GM19099 (cell line): Measurements from ENCODE around the gene C6orf132.

Source experiments
- POLR2A ChIP-seq: IDR thresholded peaks from 3 replicates; pipeline ENCODE4 v1.6.1; 2011; ENCODE audit warnings: low read depth; ENCODE audit not compliant: insufficient read length; ENCODE audit errors: extremely low read depth

The C6orf132 gene

DNA sequence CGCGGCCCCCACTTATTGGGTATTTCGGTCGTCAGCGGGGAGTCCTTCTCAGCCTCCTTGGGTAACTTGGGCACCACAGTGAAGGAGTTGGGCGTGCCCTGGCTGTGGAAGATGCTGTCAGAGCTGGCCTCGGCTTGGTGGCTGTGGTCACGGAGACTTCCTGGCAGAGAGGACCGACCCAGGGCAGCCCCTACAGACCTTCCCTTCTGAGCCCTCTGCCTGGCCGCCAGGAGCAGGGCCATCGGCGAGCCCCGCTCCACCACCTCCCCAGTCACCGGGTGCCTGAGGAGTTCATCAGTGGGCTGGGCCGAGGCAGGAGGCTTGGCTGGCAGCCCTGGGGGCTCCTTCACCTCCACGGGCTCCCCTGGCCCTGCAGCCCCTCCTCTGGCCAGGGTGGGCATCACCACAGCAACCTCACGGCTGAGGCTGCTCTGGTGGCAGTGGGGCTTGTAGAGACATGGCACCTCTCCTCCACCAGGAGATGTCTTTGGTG, 37.2 kb downstream of the C6orf132 start:
- TF ChIP-seq POLR2A: no peak

DNA sequence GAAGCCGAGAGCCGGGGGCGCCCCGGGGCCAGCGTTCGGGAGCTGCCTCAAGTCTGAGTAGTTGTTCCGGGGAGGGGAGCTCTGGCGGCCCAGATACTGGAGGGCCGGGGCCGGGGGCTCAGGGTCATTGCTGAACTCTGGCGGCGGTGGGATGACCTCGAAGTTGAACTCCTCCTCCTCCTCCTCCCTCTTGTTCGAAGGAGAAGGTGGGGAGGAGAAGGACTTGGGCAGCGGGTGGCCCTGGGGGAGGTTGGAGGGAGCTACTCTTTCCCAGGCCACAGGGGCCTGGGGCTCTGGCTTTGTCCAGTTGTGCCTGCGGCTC, 37.7 kb downstream of the C6orf132 start:
- TF ChIP-seq POLR2A: no peak

DNA sequence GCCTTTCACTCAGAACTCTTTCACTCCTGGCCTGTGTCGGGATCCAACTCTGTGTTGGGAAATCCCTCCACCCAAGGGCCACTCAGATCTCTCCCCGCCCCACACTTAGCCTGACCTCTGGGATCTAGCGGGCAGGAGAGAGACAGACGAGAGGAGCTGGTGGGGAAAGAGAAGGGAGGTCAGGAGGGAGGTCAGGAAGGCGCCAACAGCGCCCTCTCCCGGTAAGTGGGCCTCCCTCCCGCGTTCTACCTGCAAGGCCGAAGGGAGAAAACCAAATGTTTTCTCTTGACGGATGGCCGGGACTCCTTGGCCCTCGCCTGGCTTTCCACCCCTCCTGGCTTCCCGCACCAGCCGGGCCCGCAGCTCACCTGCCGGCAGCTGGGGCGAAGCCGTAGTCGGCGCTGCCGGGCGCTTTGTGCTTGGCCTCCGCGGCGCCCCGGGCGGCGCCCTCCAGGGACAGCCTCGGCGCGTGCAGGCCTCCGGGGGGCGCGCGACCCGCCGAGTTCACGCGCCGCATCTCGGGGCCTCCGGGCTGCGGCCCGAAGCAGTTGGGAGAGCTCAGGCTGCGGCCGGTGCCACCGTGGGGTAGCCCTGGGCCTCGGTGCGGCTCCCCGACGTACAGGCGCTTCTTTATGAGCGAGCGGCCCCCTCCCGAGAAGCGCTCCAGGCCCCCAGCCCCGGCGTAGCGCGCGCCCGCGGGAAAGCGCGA, 38.2 kb downstream of the C6orf132 start:
- peak; percentile 17 for TF ChIP-seq POLR2A

DNA sequence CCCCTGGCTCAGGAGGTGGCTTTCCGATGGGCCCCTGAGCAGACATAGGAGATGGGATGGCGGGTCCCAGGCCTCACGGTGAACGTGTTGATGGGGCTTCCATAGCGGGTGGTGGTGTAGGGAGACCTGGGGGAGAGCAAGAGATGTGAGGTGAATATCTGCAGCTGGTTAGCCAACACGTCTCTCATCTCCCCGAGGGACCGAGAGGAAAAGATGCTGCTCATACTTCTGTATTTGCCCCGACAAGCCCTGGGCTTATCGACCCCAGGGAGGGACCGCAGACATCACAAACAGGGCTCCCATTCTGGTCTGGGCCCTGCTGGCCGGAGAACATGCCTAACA, 38.7 kb downstream of the C6orf132 start:
- no peak for TF ChIP-seq POLR2A

DNA sequence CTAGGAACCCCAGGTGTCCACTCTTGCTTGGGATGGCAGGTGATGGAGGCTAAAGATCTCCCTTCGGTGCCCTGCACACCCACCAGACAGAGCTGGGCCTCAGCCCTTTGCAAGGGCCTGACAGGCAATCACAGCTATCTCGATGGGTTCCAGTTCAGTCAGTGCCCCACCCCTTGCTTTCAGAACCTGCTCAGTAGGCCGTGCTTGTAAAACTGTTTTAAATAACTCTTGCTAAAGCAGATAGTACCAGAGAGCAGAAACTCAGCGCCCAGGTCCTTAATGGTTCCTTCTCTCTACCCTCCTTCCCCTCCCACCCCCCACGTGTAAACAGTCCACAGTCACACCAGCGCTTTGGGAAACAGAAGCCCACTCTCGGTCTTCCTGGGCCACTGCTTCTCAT, 39.2 kb downstream of the C6orf132 start:
- TF ChIP-seq POLR2A: no peak

DNA sequence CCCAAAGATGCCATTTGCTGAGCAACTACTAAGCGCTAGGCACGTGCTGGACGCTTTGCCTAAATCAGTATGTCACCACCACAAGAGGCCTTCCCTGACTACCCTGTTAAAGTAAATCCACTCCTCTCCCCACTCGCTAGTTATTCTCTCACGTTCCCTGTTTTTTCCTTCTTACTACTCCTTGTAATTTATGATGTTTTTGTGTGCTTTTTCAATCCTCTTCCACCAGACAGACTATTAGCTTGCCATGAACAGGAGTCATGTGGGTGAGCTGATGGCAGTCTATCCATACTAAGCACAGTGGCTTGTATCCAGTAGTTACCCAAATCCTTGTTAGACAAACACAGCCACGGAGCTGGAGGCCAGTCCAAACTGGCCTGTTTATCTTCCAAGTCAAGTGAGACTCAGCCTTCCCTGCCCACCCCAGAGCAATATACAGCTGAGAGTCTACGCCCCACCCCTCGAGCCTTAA, 41.2 kb downstream of the C6orf132 start:
- no peak for TF ChIP-seq POLR2A

DNA sequence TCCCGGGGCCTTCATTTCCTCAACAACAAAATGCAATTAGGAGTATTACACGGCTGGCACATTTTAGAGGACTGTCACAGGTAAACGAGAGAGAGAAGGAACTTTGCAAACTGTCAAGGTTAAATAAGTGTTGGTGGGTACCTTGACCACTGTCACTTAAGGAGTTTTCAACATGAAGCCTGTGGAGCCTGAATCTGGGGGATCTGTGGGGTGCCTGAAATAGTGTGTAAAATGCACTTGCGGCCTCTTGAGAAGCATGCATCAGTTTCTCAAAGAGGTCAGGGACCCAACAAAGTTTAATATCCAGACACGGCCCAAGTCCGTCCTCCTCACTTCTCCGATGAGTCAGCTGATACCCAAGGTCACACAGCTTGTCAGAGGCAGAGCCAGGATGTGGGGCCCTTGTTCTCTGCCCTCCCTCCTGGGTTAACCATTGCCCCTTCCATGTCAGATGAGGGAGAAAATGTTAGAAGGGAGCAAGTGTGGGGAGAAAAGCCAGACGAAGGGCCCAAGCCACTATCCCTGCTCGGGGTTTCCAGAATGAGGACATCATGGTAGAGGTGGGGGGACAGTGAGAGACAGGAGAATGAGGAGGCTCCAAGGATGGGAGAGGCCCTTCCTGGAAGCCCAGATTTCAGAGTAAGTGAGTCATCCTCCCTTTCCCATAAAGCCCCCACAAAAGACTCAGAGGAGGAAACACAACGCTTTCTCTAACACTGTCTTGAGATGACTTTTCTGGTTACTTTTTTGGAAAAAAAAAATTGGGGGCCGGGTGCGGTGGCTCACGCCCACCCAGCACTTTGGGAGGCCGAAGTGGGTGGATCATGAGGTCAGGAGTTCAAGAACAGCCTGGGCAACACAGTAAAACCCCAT, 42.2 kb downstream of the C6orf132 start:
- no peak for TF ChIP-seq POLR2A

DNA sequence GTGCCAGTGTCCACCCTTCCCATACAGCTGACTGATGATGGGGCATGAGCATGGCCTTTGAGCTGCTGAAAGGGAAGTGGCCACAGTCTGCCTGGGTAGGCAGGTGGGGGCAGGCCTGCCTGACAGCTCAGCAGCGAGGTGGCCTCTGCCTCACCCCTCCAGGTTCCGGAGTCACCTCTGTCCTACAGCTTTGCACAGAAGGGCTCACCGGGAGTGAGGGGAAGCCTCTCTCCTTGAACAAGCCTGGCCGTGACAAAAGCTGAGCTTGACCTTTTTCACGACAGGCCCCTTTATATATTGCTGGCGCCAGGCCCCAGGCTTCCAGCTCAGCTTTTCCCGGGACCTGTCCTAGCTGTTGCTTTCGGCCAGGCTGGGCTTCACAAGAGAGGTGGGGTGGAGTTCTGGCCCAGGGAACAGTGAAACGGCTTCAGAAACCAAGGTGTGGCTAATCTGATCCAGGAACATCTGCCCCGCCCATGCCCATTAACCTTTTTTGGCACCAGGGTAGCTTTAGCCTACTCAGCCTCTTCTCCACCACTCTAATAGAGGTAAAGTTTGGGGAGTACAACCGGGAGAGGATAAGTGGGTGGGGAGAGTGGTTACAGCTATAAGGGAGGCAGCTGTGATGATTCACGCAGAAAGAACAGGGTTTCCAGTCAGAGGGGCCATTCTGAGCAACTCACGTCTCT, 42.9 kb downstream of the C6orf132 start:
- no peak for TF ChIP-seq POLR2A

DNA sequence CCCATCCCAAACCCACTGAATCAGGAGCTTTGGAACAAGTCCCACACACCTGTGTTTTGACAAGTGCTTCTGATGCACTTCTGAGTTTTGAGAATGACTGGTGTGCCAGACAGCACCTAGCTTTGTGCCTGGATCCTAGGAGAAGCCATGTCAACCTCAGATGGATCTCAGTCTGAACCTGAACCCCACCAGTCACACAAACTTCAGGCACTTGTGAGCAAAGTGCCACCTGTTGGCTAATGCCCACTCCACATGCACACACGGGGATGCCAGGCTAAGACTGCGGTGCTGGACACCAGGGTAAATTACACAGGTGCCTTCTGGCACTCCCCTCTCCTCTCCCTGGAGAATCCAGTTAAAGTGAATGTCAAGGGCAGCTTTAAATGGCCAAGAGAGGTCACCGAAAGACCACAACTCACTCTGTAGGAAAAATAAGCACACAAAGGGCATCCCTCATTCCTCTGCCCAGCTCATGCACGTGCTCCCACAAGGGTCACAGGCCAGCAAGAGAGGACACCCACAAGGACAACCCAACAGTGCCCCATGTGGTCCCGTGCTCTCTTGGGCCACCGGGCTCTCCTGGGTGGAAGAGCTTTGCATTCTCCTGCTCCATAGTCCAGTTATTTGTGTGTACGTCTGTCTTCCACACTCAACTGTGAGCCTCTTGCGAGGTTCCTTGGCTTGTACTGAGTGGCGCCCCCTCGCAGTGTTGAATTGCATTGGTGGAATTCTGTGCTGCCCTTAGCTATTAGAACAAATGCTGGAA, 46.5 kb downstream of the C6orf132 start:
- no peak for TF ChIP-seq POLR2A

DNA sequence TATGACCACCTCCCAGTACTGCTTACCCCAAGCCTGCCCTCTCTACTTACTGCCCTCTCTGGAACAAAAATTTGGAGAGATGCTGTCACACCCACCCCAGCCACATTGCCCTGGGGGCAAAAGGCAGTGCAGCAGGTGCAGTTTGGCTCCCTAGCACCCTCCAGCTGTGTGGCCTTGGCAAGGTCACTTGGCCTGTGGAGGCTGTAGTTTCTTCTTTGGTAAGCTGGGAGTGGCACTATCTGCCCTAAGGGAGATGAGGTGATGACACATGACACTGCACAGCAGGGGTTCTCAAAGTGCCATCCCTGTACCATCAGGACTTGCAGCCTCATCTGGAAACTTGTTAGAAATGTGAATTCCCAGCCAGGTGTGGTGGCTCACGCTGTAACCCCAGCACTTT, 47.3 kb downstream of the C6orf132 start:
- TF ChIP-seq POLR2A: no peak

DNA sequence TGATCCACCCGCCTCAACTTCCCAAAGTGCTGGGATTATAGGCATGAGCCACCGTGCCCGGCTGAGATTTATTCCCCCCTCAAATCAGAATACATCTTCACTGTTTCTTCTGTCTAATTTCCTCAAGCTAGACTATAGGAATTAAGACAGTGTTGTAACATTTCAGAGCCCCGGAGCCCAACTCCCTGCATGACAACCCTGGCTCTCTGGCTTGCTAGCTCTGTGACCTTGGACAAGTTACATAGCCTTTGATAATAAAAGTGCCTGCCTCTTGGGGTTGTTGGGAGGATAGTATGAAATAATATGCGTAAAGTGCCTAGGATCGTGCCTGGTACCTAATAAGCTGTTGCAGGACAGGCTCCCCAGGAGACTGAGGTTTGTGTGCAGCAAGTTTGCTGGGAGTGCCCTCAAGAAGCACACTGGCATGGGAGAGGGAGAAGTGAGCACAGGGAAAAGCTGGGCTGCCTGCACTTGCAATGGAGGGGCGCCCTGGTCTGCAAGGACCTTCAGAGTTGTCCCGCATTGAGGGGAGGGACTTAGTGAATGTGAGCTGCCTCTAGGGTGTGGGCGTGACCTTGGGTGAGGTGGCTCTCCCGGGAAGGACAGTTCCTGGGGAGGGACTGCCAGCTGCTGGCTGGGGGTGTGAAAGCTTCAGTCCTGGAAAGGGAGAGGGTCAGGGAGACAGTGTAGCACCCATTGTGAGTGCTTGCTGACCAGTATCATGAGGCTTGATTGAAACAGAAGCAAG, 48.7 kb downstream of the C6orf132 start:
- no peak for TF ChIP-seq POLR2A

DNA sequence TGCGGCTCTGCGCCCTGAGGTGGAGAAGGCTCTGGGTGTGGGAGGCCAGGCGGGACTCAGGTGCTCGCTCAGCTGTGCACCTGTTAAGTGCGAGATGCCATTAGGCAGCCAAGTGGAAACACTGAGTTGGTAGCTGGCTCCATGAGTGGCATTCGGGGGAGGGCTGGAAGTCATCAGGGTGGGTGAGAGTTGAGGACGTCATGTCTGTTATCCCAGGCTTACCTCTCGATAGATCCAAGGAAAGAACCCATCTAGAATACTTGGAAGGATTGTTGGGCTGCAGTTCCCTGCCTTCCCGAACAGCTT, 50.7 kb downstream of the C6orf132 start:
- no peak for TF ChIP-seq POLR2A

DNA sequence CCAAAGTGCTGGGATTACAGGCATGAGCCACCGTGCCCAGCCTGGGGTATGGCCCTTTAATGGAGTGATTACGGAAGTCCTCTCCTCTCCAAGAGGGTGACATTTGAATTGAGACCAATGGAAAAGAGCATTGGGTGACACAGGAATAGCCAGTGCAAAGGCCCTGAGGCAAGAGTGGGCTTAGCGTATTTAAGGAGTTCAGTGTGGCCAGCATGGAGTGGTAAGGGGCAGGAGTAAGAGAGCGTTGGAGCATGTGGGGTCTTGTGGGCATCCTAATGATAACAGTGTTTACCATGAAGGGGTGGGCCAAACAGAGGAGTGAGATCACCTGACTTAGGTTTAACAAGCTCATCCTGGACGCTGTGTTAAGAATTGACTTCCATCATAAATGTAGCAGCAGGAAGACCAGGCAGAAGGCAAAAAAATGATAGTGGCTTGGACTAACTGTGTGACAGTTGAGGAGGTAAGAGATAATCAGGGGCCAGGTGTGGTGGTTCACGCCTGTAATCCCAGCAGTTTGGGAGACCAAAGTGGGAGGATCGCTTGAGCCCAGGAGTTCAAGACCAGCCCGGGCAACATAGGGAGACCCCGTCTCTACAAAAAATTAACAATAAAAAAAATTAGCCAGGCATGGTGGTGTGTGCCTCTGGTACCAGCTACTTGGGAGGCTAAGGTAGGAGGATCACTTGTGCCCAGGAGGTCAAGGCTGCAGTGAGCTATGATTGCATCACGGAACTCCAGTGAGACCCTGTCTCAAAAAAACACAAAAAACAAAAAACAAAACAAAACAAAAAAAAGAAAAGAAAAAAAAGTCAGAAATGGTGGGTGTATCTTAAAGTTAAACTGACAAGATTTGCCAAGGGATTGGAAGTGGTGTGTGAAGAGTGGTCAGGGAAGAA, 51.4 kb downstream of the C6orf132 start:
- TF ChIP-seq POLR2A: no peak
